GM18867 (cell line): ENCODE measurements around the gene ESYT2.

ENCODE experiments used
- ATAC-seq: cut with Tn5 transposase; IDR thresholded peaks from one replicate; pipeline ENCODE4 v1.9.1; 2021; ENCODE audit warnings: mild to moderate bottlenecking, moderate library complexity; ENCODE audit not compliant: unreplicated experiment

Gene ESYT2

DNA sequence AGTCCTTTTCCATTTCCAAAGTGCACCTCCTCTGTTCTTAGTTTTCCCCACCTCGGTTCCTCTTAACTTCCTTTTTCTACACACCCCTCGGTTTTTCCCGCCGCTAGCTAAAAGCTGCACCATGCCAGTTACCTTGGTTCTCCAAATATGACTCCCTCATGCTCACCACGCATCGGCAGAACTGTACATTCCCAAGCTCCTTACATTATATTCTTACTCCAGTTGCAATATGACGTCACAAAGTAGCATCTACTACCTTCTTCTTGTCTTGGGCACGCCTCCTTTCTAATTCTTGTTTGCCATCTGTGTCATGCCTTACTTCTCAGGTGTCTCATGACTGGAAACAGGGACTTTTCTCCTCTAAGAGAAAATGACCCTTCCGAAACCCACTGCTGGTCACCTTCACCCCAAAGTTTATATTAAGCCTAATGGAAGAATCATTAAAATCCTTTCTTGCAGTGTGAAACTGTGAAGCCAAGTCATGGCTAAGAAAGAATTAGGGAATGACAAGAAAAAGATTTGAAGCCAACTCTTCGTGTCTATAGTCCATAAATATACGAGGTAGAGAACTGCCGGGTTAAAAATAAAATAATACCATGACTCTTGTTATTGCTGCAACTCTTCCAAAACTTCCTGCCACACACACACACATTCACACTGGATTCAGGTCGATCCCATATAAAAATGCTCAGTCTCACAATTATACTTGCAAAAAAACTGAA is 1.7 kb downstream of the ESYT2 start:
- no peak for ATAC-seq

DNA sequence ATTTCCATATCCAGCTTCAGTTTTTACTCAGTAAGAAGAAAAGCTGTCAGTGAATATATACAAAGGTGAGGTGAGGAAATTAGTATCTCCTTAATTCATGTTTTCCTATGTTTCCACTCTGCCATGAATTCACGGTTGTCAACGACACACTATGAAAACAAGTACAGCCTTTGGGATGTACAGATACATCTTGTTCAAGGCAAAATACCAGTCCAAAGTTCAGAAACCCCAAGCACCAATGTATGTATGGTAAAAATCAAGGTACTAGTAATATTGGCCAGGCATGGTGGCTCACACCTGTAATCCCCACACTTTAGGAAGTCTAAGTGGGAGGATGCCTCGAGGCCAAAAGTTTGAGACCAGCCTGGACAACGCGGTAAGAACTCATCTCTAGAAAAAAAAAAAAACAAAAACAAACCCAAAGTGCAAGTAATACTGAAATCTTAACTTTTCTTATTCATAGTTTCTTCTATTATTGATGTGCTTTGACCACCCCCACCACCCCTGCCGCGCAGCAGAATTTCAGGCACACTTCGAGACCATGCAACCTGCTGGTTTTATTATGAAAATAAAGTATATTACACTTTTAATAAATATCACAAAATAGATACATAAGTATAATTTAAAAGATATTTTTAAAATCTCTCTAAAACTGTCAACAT is 3.5 kb downstream of the ESYT2 start:
- no peak for ATAC-seq

DNA sequence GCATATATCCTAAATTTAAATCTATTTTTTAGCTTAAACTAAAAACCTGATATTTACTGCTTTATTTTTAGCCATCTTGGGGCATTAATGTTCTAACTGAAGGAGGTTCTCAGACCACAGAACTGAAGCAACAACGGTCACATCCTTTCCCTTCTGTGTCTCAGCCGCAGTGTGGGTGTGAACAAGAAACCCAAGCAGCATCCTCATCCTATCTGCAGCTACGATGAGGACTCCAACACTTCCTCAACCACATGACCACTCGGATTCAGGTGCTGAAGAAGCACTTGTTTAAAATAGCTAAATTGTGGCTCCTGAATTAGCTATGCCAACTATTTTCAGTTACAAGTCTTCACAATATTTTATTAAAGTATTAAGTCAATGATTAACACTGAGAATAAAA is 5.3 kb downstream of the ESYT2 start:
- ATAC-seq = peak; percentile 77

DNA sequence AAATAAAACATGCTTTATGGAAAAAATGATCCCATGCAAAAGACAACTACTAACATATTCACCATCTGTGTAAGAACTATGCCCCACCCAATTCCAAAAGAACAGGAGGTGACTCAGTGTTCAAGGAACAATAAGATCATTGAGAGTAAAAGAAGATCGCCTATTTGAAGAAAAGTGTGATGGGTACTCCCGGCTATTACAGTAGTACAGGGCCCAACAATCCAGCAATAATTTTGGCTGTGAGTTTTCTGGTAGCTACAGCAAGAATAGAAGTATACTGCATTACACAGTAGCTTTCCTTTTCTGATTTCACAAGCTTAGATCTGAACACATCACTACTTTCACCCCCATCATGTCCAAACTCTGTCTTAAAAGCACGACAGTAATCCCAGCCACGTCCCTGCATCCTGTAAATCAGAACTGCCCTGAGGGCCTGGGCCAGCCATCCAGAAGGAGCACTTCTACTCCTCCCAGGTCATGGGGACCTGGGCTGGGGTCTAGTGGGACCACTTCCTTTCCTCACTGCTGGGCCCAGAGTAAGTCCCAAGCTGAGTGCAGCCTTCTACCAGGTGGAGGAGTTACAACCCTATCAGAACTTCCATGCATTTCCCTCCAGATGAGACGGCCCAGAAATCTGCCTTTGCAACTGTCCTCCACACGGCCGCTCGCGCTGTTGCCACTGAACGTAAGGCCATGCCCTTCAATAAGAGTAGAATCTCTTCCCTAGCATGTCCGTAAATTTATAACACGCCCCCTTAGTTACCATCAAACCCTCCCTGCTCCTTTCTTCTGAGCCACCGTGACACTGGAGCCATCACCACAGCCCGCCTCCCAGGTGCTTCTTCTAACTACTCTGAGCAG is 7.9 kb downstream of the ESYT2 start:
- no peak for ATAC-seq

DNA sequence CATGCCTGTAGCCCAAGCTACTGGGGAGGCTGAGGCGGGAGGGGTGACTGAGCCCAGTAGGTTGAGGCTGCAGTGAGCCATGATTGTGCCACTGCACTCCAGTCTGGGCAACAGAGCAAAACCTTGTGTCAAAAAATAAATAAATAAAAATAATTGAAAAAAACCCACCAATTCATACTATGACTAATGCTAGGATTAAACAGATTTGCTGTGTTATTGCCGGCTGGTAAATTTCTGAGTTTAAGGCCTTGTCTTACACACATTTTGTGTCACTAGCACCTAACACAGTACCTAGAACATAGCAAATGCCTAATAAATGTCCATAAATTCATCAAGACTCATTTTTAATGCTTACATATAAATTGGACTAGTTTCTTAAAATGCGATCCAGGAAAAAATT is 8.7 kb downstream of the ESYT2 start:
- no peak for ATAC-seq

DNA sequence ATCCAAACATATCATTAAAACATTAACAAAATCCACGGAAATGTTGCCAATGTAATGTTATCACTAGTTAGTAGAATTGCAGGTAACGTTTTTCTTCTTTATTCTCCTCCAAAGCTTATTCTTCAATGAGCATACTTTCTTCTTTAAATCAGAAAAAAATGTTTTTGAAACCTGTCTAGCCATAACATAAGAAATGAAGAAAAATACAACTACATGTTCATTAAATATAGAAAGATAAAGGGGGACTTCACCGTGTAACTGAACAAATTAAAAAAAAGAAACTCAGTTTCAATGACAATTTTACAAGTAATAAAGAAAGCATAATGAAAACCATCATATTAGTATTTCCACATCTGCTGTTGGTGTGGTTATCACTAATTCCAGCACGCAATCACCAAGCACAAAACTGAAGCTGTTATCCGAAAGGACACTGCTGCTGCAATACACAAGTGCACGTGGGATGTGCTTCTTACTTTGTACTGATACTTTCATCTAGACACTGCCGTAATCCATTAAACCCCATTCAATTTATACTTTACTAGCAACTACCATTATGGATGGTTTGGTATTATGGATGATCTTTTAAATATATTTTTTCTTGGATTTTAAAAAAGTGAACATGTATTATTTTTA is 9.6 kb downstream of the ESYT2 start:
- ATAC-seq = no peak

DNA sequence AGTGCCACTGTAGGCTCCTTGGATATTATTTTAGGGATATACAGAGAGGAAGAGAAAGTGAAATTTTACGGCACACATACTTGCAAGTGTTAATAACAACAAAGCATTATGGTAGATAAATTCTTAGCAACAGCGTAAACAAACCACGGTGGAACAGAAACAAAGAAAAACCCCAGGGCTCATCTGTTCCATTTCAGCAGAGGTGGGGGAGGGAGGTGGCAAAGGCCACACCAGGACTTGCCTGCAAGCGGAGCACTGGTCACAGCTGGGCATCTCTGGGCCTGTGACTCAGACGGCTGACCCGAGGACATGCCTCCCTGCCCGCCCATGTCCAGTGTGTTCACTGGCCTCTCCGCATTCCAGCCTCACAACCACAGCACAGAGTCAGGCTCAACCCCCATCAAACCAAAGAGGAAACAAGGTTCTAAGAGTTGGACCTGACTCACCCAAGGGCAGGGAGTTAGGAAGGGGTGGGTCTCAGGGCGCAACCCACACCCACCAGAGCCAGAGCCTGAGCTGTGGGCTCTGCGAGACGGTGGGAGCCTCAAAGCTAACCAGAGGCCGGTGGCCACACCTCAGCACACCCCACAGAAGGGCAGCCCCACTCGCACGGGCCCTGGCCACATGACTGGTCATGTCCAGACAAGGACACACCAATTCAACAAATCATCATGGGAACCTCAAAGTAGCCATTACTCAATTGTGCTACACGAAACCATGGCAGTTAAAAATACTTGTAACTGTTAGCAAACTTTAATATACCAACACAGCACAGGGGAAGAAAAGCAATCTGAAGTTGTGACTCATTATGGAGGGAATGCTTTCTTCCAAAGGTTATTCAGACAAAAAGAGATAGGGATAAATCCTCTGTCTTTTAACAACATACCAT is 10.7 kb downstream of the ESYT2 start:
- ATAC-seq = peak; percentile 95

DNA sequence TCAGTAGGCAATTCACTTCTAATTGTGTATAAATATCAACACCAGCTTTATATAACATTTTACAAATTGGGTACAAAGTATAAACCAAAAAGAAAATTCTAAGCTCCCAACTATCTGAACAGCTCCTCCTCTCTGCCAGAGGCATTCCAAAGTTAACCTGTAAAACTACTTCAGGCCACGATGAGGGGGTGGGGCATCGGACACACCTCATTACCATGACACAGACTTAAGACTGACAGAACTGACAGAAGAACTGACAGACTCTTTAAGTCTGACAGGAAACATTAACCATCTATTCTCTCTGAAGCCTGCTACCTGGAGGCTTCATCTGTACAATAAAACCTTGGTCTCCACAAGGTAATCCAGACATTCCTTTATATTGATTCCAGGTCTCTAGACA is 12.3 kb downstream of the ESYT2 start:
- ATAC-seq = no peak

DNA sequence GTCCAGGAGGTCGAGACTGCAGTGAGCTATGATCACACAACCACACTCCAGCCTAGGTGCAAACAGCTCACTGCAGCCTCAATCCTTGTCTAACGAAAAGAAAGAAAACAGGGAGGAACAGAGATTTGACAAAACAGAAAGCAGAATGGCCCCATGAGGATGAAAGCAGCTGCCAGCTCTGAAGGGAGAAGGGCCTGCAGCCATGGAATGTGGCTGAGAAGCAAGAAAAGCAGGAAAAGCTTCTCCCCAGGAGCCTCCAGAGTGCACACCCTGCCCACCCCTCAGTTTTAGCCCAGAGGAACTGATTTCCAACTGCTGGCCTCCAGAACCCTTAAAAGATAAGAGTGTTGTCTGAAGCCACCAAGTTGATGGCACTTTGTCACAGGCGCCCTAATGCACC is 13.0 kb downstream of the ESYT2 start:
- no peak for ATAC-seq

DNA sequence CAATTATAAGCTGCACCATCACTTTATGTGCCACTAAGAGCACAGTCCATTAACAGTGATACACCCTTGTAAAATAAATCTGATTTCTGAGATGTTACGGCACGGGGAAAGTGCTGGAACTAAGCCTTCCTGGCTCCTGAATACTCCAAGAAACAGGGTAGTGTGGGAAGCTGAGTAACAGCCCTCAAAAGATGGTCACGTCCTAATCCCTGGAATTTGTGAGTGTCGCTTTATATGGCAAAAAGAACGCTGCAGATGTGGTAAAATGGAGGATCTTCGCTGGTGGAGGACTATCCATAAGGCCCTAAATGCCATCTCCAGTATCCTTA is 13.5 kb downstream of the ESYT2 start:
- no peak for ATAC-seq

DNA sequence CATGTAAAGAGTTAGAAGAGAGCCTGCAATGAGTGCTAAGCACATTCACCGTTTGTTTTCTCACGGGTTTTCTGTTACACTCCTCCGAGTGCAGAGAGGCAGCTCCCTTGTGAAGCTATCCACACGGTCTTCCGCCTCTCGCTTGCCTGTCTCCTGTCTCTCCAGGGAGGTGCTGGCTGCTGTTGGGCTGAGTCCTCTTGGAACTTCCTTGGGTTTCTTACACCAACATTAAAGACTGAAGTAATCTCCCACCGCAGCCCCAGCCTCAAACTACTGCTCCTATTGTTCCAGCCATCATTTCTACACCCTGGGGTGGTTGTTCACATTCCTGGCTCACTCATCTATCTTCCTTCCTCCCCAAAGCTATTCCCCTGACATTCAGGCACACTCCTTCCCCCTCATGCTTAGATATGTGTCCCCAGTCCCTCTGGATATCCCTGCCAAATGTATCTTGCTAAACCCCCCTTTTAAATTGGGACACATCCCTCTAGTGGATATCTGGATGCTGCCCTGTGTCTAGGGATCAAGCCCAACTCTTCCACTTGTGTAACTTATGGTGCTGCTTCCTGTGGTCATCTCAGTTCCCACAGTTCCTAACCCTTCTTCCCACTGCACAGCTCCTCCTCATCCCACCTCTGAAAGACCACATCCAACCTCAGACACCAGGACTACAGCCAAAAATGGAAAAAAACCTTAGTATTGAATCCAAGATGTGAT is 14.1 kb downstream of the ESYT2 start:
- no peak for ATAC-seq

DNA sequence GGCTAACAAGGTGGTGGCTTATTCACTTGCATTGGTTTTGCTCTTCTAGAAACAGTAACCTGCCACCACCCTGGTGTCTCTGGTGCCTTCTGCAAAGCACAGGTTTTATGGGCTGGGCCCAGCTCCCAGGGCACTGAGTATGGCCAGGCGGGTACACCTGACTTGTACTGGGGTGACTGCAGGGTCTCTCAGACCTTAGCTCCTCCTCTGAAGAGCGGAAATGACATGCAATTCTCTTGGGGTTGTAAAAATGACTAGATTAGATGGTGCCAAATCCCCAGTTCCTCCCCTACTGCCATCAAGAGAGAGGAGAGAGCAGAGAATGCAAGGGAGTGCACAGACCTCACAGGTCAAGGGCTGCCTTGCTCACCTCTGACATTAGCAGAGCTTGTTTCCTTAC is 14.7 kb downstream of the ESYT2 start:
- no peak for ATAC-seq

DNA sequence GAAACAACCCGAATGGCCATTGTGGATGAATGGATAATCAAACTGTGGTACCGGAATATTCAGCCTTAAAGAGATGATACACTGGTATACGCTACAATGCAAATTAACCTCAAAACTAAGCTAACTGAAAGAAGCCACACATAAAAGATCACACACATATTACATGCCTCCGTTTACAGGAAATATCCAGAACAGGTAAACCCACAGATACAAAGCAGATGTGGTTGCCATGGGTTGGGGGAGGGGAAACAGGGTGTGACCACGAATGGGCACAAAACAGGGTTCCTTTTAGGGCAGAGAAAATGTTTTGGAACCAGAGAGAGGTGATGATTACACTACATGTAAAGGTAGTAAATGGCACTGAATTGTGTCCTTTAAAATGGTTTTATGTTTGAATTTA is 16.6 kb downstream of the ESYT2 start:
- no peak for ATAC-seq

DNA sequence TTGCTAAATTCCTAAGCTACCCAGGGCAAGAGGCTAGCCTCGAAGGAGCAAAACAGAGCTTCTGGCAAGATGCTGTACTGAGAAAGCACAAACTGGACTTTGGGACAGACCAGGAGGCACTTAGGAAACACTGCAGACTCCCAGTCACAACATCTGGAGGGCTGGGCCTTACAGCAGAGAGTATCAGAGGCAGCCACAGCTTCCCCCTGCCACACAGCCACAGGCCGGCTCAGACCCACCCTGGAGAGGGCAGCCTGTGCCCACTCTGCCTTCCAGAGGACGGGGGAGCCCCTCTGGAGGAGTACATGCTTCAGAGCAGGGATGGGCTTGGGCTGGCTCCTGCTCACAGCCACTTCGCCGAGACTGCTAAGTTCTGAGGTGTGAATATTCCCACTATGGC is 17.4 kb downstream of the ESYT2 start:
- ATAC-seq = no peak

DNA sequence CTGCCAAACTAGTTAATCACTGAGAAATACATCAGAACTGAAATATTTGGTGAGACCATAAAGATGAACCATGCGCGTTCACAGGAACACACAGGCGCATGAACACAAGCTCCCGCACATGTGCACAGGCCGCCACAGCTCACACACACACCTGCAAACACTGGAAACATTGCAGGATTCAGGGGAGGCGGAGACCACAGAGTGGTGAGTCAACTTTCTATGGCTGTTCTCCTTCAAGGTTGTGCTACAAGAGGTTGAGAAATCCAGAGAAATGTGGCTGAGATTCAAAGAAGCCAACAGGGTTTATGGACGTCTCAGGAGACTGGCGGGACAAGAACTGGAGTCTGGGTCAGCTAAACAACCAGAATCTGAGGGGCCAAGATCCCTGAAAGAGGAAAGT is 17.8 kb downstream of the ESYT2 start:
- no peak for ATAC-seq

DNA sequence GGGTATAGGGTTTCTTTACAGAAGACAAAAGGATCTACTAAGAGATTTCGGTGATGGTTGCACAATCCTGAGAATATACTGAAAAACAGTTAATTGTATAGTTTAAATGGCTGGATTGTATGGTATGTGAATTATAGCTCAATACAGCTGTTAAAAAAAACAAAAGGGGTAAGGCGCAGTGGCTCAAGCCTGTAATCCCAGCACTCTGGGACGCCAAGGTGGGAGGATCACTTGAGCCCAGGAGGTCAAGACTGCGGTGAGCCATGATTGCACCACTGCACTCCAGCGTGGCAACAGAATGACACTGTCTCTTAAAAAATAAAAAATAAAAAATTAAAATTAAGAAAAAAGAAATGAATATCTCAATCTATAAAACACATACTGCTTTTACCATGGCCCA is 18.5 kb downstream of the ESYT2 start:
- ATAC-seq = no peak

DNA sequence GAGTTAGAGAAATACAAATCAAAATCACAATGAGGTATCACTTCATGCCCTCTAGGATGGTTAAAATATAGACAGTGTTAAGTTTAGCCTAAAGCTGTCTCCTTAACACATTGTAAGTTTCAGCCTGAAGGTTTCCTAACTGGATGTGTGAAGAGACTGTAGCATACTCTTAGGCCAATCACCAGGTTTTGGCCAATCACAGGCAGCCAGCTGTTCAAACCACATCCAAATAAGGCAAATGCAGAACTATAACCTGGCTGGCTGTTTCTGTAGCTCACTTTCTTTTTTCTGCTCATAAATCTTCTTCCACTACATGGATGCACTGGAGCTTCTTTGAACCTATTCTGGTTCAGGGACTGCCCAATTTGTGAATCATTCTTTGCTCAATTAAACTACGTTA is 19.7 kb downstream of the ESYT2 start:
- peak; percentile 98 for ATAC-seq

DNA sequence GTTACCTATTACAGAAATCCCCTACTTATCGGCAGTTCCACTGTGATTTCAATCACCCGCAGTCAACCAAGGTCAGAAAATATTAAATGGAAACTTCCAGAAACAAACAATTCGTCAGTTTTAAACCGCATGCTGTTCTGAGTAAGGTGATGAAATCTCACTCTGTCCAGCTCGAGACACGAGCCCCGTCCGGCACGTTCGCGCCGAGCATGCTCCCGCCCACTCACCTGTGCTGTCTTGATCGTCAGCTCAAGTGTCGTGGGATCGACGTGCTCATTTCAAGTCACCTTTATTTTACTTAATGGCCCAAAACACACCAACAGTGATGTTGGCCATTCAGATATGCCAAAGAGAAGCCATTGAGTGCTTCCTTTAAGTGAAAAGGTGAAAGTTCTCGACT is 21.2 kb downstream of the ESYT2 start:
- ATAC-seq = no peak

DNA sequence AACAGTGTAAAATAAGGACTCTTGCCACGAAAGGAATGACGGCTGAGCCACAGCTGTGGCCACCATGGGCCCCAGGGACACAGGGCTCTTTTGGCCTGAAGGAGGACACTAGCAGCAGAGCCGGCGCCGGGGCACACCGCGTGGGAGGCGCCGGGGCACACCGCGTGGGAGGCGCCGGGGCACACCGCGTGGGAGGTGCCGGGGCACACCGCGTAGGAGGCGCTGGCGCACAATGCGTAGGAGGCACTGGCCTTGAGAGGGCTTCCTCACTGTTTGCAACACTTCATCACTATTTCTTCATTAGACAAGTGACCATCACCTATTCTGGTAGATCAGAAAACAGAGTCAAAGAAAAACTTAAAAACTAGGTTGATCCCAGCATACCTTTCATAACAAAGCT is 23.4 kb downstream of the ESYT2 start:
- no peak for ATAC-seq

DNA sequence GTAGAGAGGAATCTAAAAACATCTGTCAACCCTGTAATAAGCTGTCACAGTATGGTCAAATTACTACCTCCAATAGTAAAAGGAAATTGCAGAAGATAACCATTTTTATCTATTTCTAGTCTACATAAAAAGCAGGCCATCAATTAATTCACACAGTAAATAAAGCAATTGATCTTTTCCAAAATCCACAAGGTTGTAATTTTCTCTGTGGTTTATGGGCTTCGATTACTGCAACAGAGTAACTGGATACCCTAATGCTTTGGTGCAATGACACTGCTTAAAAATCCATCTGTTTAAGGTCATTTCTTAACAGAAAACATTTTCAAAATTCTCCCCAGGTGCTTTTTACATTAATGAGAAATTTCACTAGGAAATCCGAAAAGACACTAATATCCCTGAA is 23.9 kb downstream of the ESYT2 start:
- ATAC-seq = no peak
